ENCODE data around the gene TMPRSS3.

TMPRSS3 gene

GRCh38 chr21:42369821-42370220 lies 26.0 kb downstream of the TMPRSS3 start:
- FAIRE-seq: no peak

- FAIRE-seq: no peak
Observed at GRCh38 chr21:42367367-42368165, 28.3 kb downstream of the TMPRSS3 start.

GRCh38 chr21:42366292-42367010 lies 29.4 kb downstream of the TMPRSS3 start, which contains the start of gene TFF1:
Gene TFF1, minus strand, starts transcription at chr21:42366535. Its CDS starts 40 bp downstream, at chr21:42366495.
- FAIRE-seq: no peak

DNA sequence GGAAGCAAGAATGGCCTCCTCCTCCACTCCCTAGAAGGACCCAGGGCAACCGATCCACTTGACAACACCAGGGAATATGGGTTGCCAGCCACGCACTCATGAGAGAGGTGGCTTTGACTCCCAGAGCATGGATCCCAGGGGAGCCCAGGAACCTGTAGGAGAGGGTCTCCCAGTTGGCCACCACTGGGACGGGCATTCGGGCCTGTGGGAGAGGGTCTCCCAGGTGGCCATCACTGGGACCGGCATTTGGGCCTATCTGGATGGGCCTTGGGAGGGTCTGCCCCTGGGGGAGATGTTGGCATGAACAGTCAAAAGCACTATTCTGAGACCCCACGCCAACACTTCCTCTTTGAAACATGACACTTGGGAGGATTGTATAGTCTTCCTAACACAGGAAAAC lies 30.1 kb downstream of the TMPRSS3 start:
- FAIRE-seq: no peak

DNA sequence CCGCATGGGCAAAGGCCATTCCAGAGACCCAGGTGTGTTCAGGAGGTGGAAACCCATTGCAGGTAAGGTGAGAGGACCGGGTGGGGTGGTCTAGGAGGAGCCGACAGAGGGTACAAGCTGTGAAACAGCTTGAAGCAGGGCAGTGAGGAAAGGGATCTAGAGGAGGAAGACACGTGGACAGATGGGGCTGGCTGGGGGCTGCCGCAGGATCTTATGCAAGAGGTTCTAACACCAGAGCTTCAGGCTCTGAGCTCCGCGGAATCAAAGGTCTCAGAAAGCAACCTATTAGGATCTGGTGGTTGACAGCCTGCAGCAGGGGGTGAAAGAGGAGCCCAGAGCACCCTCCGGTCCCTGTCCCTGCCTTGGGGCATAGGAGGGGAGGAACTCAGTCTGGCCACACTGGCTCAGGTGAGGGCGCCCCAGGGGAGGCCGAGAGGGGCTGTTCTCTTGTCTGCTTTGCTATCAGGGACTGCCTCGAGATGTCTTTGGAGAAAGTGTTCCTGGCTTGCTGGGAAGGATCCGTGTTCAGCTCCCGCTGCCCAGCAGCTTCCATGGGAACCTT lies 31.5 kb downstream of the TMPRSS3 start:
- no peak for FAIRE-seq

DNA sequence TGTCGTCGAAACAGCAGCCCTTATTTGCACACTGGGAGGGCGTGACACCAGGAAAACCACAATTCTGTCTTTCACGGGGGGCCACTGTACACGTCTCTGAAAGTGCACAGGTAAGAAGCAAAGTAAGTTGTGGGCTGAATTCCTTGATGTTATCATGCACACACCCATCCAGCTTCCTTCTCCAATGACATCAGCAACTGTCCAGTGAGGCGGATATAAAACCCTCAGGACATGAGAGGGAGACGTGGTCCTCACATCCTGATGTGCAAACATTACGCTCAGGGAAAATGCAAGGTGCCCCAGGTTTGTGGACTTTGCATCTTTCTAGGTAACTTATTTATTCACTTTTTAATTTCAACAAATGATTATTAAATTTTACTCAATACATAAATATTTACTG lies 32.5 kb downstream of the TMPRSS3 start:
- FAIRE-seq: no peak

DNA sequence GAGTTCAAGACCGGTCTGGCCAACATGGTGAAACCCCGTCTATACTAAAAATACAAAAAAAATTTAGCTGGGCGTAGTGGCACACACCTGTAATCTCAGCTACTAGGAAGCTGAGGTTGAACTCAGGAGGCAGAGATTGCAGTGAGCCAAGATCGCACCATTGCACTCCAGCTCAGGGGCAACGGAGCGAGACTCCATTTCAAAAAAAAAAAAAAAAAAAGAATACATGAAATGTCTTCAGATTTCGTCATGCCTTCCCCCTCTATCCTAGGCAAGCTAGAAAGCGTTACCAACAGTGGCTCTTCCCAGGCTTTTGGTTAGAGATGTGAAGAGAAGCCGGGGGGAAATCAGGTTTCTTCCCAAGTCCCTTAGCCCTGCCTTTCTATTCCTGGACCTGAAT lies 33.2 kb downstream of the TMPRSS3 start:
- FAIRE-seq: no peak

DNA sequence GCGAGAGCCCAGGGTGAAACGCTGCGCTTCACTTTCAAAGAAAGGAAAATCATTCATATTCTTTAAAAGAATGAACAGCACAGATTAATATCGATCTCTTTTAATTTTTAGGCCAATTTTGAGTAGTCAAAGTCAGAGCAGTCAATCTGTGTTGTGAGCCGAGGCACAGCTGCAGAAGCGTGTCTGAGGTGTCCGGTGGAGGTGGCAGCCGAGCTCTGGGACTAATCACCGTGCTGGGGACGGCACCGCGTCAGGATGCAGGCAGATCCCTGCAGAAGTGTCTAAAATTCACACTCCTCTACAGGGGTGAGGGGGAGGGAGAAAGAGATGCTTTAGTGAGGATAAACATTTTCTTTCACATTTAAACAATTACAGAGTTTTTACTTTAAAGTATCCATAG lies 33.7 kb downstream of the TMPRSS3 start:
- FAIRE-seq: no peak

DNA sequence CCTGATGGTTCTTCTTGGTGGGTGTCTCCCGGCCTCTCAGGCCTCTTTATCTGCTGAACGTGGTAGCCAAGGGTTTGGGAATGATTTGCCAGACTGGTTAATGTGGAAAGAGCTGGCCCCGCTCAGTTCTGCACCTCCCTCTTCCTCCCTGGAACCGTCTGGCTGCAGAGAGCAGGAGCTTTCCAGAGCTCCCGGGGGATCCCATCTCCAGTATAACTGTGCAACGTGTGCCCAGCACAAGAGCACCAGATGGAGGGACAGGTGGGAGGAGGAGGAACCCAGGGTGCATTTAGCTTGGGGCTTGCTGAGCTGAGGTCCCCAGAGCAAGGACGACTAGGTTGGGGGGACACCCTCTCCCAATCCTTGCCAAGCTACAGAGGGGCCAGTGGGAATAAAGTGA lies 34.6 kb downstream of the TMPRSS3 start:
- FAIRE-seq: no peak

- FAIRE-seq: no peak
Observed at GRCh38 chr21:42360317-42360716, 35.5 kb downstream of the TMPRSS3 start.

DNA sequence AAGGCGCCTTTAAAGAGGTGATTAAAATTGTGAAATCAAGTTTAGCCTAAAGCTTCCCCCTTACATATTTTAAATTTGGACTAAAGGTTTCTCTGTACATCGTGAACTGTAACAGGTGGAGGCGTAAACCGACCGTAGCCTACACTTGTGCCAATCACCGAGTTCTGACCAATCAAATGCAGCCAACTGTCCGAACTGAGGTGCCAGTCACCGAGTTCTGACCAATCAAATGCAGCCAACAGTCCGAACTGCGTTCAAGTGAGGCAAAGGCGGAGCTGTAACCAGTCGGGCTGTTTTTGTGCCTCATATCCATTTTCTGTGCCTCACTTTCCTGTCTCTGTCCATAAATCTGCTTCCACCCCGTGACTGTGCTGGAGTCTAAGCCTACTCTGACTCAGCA lies 36.9 kb downstream of the TMPRSS3 start:
- FAIRE-seq: no peak

DNA sequence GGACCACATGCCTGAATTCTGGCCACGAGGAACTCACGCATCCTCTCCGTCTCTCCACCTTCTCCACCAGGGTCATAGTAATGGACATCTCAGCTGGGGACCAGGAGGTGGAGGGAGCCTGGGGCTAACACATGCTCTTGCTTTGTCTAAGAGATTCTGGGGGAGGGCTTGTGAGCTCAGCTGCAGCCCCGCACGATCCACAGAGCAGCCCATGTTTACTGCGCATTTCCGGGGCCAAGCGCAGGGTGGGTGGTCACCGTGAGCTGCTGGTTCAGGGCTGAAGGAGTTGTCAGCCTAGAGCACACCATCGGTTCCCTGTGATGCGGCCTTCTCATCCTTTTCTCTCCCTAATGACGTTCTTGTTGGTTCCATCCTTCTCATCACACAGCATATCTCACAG lies 37.6 kb downstream of the TMPRSS3 start:
- FAIRE-seq: no peak

DNA sequence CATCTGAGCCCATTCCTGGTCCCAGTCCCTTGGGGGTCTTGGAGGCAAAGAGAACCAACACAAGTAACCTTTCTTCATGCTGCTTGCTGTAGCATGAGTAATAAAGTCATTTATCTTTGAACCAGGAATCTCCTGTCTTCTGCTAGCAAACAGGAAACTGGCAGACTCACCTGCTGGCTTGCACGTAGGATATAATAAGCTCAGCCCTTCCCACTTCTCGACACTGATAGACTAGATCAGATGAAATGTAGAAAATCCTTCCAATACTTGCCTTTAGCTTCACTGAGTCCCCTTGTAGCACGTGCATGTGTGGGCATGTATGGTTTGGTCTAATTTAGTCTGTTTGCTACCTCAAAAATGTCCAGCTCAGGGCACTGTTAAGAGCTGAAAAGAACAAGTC lies 38.5 kb downstream of the TMPRSS3 start:
- no peak for FAIRE-seq

- no peak for FAIRE-seq
Observed at GRCh38 chr21:42356650-42357049, 39.2 kb downstream of the TMPRSS3 start.

- FAIRE-seq: no peak
Observed at GRCh38 chr21:42356046-42356445, 39.8 kb downstream of the TMPRSS3 start.

DNA sequence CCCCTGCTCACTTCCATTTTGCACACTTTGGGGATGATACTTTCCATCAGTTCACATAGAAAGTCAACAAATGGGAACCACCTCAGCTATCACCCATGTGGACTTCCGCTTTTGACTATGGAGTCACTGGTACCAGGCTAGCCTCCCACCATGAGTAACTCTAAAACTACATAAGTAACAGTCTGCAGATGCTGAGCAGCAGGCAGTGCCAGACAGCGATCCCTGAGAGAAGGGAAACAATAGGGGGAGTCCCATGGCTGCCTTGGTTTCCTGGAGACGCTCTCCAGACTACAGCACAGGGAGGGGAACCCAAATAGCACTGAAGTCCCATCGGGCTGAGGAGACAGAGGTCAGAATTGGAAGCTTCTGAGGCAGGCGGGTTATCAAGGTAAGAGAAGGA lies 42.2 kb downstream of the TMPRSS3 start:
- FAIRE-seq: no peak

DNA sequence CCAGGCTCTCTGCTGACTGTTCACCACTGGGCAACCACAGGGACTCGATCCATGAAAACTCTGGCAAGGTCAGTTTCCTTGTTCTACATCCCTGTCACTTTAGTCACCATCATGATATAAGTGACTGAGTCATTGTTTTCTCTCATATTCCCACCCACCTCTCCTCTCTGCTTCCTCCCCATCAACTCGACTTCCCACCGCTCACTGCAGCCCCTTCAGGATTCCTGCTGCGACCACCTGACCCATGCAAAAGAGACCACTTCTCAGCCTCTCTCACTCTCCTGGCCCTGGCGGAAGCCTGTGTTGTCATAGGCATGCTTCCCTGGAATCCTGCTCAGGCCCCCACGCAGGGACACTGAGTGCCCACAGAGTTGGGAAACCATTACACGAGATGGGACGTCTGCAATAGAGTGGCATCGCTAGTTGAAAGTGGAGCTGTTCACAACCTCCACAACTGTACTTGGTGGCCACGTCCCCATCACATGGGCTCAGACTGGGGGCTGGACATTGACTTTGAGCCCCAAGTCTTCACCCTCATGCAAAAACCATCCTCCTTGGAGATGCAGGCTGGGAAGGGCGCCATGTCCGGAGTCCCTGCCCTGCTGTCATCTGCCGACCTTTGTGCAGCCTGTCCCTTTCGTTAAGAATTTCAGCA lies 43.3 kb downstream of the TMPRSS3 start:
- FAIRE-seq: no peak

- no peak for FAIRE-seq
Observed at GRCh38 chr21:42351626-42352440, 44.0 kb downstream of the TMPRSS3 start.

DNA sequence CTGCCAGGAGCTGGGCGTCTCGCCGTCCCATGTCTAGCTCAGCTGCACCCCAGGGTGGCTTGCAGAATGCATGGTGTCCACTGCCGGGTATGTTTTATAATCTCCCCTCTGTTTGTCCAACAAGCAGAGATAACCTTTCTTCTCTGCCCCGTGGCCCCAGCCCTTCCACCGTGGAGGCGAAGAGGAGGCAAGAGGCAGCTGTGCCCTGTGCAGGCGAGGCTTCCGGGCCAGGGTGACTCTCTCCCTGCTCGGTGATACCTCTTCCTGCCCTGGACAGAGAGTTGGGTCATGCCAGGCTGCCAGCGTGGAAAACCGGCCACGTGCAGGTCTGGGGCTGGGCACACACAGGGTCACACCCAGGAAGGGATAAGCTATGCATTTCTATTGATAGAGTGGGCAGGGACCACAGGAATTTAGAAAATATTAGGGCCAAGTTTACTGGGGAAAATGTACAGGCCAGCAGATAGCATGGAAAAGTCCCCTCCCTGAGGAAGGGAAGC lies 44.9 kb downstream of the TMPRSS3 start, which contains the start of gene TFF2:
Gene TFF2, minus strand, starts transcription at position 68 of the 500 bp plus-strand sequence. Its CDS starts 37 bp downstream, at position 31.
- no peak for FAIRE-seq

DNA sequence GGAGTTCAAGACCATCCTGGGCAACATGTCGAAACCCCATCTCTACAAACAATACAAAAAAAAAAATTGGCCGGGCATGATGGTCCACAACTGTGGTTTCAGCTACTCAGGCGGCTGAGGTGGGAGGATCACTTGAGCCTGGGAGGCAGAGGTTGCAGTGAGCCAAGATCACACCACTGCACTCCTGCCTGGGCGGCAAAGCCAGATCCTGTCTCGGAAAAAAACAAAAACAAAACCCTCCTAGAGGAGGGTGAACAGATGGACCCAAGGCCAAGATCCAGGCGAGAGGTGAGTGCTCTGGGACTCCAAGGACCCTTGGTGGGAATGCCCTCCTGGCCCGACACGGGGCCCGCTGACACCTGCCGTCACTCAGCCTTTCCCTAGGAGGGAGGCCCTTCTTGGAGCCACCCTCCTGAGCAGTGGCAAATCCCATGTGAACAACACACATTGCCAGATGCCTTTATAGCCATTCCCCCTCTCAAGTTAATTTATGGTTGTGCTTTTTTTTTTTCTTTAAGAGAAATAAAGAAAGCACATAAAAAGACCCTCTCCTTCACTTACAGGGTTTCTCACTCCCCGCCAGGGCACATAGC lies 45.4 kb downstream of the TMPRSS3 start:
- FAIRE-seq: no peak

DNA sequence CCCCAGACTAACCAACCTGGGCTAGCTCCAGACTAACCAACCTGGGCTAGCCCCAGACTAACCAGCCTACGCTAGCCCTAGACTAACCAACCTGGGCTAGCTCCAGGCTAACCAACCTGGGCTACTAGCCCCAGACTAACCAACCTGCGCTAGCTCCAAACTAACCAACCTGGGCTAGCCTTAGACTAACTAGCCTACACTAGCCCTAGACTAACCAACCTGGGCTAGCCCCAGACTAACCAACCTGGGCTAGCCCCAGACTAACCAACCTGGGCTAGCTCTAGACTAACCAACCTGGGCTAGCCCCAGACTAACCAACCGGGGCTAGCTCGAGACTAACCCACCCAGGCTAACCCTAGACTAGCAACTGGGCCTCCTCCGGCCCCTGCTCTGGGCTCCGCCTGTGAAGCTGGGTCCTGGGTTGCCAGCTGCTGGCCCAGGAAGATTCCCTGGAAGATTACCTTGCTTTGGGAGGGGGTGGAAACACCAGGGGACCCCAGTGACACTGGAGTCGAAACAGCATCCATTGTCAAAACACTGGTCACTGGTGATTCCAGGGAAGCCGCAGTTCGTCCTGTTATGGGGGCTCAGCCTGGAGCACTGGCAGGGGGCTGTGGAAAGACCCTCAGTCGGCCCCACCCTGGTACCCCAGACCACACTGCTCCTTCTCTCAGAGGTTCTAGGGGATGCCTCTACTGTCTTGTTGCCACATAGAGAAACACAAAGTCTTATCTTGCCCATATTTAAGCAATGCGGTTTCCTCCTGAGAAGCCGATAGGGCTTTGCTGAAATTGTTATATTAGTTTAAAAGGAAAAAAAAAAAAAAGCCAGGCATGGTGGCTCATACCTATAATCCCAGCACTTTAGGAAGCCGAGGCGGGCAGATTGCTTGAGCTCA lies 46.2 kb downstream of the TMPRSS3 start:
- FAIRE-seq: no peak
